HG03025 (cell line): Measurements from ENCODE around the gene SH3RF3.

Experiments
- ATAC-seq: cut with Tn5 transposase; IDR thresholded peaks from one replicate; pipeline ENCODE4 v1.9.1; 2021; ENCODE audit warnings: mild to moderate bottlenecking, moderate library complexity; ENCODE audit not compliant: unreplicated experiment, low FRiP score

The SH3RF3 gene

DNA sequence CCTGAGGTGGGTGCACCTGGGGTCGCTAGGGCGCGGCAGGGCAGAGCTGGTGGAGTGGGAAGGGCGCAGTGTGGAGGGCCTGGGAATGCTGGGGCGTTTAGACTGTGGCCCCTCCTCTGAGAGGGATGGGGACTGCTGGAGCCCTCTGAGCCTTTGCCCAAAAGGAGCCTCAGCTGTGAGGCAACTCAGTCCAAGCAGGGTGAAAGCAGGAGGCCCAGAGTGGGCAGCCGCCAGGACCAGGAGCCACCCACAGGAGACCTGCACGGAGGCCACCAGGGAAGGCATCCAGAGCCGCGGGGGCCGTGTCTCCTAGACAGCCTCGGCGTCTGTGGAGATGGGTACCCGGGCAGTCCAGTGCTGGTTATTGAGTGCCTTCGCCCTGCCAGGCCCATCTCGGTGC lies 369.9 kb downstream of the SH3RF3 start:
- no peak for ATAC-seq

DNA sequence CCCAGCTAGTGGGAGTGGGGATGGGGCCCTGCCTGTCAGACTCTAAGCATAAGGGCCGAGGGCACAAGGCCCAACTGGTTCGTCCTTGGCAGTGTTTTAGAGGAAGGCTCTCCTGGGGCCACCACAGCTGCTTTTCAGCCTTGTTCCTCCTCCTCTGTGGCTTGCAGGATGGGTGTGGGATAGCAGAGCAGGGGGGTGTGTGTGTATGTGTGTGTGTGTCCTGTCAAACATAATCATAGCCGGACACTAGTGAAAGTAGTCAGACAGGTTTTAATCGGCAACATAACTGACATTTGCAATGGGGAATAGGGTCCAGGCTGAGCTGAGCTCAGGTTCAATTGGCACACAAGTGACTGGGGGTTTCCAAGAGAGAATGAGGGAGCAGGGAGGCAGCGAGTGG lies 370.6 kb downstream of the SH3RF3 start:
- ATAC-seq = no peak

DNA sequence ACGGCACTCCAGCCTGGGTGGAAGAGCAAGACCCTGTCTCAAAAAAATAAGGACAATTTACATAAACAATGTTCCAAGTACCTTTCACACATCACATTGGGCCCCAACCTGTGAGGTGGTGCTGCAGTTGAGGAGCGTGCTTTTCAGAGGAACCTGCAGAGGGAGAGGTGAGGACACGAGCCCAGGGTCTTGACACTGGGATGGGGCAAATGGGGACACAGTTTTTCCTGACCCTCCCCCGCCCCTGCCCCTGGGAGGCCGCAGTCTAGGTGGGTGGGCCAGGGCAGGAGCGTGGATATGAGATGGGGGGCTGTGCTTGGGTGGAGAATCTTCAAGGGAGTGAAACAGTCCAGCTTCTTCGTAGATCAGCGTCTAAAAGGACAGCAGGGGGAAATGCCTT lies 371.9 kb downstream of the SH3RF3 start:
- ATAC-seq = no peak

DNA sequence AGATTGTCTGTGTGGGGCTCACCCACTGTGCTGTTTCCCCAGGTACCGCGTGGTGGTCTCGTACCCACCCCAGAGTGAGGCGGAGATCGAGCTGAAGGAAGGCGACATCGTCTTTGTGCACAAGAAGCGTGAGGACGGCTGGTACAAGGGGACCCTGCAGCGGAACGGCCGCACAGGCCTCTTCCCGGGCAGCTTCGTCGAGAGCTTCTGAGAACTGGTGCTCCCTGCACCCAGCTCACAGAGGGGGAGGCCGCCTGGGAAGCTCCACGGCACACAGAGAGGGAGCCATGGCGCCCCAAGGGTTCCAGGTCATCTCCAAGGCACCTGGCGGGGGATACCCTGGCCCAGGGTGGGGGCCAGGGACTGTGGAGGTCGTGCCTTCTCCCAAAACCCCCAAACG lies 372.5 kb downstream of the SH3RF3 start:
- ATAC-seq = no peak

DNA sequence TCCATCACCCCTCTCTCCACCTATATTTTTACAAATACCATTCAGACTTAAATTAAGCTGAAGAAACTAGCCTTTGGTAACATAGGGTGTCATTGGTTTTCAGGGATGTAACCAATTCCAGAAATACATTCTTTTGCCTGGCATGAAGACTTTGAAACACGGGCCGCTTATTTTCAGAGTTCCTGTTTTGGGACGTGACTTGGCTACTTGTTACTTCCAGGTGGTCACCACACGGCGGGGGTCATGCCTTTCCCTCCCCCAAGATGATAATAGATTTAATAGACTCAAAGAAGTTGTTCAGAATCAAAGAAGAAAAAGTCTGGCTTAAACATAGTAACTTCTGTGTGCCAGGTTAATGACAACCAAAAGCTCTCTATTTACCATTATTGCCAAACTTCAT lies 374.2 kb downstream of the SH3RF3 start:
- ATAC-seq = no peak

DNA sequence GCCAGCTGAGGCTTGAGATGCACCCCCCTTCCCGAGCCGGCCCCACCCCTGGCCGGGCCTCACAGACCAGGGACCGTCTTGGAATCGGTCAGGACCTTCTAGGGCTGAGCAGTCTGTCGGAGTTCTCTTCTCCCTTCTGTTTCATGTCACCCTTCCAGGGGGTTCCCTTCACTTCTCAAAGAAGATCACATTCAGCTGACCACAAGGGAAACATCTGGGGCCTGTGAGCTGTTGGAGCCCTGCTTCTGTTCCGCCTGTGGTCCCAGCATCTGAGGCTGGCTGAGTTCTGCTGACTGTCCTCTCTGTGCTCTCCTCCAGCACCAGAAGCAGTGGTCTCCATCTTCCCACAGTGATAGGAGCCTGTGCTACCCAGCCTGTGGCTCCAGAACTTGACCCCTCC lies 378.2 kb downstream of the SH3RF3 start:
- no peak for ATAC-seq

DNA sequence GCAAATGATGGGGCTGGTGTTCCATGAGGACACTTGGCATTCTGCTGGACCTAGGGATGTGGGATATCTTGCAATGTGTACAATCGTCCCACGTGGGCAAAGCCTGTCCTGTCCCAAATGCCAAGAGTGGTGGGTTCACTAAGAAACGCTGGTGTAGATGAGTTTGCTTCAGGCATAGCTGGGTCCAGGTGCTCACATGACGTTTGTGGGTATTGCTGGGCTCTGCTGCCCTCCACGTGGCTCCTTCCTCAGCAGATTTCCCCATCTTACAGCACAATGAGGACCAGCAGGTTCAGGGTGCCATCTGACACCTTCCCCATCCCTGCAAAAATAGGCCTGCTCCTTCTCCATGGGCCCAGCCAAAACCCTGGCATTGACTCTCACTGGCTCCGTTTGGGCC lies 378.8 kb downstream of the SH3RF3 start:
- ATAC-seq = no peak

DNA sequence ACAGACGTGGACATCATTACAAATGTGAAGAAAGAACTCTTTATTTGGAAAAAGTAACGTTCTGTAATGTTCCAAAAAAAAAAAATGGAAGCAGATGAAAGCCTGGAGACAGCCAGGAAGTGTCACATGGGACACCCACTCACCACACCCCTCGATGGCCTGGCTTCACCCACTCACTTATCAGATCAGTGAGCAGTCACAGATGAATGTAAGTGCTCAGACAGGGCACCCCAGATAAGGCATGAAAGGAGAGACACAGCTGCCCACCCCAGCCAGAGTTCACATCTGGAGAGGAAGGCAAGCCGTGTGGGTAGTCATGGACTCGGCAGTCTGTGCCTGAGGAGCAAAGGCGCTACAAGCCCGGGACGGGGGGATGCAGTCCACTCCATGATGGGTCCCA lies 379.6 kb downstream of the SH3RF3 start:
- ATAC-seq = no peak

DNA sequence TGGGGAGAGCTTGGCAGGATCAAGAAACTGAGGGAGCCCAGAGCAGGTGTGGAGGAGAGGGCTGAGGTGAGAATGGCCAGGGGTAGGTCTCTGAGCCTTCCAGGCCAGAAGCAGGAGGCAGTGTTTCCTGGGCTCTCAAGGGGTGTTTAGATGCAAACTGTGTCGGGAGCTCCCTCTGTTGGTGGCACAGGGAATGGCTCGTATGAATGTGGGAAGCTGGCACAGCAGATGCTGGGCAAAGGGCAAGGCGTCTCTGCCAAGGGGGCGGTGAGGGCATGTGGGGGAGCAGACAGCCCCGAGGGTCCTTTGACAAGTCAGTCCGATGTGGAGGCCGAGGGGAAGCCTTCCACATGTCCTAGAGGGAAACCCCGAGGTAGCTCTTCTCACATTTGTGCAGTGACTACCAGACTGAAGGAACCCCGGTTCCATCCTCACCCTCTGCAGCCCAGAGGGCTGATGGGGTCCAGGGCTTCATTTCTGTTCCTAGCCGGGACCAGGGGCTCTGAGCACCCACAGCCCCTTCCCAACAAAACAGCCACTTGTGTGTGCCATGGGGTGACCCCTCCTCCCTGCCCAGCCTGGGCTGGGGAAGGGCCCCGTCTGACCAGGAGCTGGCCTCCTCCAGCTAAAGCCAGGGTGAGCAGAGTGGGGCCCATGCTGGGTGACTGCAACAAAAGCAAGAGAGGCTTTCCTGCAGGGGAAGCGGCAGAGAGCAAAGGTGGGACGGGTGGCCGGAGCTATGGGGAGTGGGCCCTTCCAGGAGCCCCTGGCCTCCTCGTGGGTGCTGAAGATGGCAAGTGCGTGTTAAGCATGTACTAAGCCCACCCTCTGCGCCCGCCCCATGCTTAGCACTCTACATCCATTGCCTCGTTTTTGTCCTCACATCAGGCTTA lies 381.4 kb downstream of the SH3RF3 start:
- no peak for ATAC-seq

DNA sequence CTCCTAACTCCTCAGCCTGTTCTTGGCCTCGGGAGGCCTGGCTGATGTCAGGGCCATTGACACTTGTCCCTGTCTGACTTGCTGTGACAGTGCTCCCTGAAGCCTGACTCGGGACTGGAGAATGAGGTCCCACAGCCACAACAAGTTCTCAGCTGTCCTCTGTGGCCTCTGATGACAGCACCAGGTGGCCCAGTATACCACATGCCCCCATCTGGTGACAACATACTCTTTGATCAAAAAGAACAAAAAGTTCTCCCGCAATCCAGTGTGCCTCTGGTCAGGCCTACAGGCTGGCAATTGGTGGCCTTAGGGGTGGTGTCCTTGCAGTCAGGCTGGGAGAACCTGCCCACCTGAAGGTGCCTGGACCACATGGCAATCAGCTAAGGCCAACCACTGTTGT lies 382.2 kb downstream of the SH3RF3 start:
- ATAC-seq = no peak

DNA sequence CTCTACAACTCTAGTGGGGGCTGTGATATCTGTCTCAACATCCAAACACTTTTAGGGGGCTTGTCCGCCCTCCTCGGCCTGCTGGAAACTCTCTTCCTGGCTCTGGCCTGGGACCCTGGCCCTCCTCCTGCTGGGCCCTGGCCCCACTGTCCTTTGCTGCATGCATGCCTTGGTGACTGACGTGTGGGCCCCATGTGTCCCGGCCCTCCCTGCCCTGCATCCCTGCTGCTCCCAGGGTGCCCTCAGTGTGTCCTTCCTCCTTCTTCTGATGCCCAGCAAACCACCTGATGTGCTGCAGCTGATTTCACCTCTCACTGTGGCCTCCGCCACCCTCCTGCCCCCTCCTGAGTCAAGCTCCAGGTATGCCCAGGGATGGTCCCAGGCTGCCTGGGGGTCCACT lies 383.1 kb downstream of the SH3RF3 start:
- no peak for ATAC-seq

DNA sequence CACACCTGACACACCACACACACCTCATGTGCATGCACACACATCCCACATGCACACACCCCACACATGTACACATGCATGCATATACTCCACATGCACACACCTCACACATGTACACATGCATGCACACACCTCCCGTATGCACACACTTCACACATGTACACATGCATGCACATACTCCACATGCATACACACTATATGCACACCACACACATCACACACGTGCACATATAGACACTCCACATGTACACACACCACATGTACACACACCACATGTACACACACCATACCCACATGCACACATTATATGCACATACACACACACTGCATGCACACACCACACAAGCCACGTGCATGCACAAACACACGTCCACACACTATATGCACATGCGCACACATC lies 384.2 kb downstream of the SH3RF3 start:
- no peak for ATAC-seq

DNA sequence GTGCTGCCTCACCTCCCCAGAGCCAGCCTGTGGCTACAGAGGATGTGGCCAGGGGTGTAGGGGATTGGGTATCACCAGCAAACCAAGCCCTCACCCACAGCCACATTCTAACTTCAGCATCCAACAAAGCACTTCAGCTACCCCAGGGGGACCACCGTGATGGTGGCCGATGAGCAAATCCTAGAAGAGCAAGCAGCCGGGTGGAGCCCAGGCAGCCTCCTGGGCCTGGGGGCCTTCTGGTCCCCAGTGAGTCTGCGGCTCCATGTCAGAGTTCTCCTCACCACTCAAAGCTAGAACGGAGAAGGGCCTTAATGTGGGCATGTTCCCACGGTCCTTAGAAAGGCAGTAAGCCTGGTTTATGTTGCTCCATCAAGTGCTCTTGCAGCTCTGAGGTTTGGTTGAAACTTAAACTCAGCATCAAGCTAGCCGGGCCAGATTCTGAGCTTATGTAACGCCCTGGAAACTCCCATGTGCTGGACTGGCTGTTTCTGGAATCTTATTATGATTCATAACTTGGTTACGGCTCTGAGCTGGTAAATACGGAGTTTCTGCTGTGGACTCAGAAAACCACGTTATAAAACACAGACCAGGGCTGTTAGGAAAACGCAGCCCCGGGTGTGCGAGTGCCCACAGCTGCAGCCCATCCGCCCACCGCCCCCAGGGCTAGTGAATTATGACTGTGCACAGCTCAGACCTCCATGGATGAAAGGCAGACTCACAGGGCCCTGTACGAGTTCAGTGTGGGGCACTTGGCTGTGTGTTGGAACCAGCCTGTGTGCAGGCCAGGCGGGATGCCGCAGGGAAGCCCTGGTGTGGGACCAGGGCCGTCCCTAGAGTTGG lies 385.0 kb downstream of the SH3RF3 start:
- peak; percentile 50 for ATAC-seq

DNA sequence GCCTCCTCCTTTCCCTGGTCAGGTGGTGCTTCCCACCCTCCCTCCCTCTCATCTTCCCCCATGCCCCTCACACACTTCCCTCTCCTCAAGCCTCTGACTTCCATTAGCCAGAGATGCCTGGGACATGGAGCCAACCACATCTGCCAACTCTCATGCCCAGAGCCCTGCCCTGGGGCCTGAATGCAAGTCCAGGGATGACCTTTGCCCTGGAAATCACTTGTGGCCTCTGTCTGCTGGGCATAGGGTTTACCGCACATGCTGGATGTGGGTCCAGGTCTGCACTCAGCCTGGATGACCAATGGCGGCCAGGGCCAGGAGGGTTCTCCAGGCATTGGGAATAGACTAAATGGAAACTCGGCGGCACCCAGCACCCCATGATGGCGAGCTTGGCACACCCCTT lies 385.9 kb downstream of the SH3RF3 start:
- ATAC-seq = no peak

DNA sequence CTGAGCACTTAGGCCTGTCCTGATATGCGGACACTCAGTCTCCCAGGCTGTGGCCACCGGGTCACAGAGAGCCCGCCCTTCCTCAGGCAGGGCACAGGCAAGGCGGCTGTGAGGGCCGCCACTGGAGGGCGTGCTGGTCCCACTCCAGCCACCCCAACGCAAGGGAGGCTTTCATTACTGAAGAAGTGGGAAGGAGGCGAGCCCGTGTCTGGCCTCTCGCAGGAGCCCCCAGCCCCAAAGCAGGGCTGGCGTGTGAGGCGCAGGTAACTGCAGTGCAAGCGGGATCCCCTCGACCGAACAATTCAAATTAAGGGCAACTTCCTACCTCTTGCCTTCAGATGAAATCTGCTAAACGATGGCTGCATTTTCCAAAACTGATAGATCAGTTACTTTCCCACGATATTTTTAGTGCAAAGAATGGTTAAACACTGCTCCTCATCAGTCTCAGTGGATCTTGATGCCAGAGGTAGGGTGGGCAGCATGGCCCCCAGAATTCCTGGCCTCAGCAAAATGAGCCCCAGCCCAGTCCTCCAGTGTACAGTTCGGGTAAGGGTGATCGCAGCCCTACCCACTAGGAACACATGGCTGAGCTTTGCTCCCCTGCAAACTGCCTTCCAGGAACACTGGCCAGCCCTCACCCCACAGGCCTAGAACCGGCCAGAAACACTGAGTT lies 387.6 kb downstream of the SH3RF3 start:
- no peak for ATAC-seq

DNA sequence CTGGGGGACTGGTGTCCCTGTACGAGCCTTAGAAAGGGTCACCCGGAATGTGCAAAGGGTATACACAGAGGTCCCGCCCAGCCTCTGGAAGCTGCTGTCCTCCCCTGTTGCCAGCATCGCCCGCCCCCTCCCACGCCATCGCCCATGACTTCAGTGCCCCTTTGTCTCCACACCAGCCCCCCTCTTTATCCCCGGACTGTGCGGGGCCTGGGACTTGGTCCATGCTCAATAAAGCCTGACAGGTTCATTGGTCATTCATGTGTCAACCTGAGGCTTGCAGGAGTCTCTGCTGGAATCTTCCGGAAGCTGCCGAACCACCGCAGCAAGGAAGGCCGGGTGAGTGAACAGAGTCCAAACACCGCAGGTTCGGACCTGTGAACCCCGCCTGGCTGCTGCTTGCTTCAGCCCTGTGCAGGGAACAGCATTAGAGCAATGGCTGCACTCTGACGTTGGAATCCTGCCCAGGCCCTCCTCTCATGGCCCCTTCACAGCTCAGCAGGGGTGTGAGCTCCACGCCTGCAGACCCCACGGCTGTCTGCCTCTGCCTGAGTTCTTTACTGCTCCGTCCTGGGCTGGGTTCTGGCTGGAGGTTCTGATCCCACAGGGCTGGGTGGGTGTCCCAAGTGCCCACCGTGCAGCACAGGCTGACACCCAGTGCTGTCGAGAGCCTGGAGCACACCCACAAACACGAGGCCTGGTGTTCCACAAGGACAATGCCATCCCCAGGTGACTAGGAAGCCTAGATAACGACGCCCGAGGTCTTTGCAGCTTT lies 388.3 kb downstream of the SH3RF3 start:
- no peak for ATAC-seq

DNA sequence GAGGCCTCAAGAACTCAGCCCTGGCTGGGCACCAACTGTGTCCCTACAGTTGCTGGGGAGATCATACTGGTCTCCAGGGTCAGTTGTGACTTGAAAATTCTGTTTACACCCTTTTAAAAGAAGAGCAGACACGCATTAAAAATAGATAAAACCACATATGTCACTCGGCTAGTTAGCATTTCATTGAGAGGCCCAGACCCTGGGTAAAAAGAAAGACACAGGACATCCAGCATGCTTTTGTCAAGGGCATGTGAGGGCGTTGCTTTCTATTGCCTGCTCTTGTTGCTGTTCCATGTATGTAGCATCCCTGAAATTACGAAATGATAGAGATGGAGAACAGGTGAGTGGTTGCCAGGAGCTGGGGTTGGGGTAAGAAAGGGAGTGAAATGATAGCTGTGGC lies 390.5 kb downstream of the SH3RF3 start:
- no peak for ATAC-seq

DNA sequence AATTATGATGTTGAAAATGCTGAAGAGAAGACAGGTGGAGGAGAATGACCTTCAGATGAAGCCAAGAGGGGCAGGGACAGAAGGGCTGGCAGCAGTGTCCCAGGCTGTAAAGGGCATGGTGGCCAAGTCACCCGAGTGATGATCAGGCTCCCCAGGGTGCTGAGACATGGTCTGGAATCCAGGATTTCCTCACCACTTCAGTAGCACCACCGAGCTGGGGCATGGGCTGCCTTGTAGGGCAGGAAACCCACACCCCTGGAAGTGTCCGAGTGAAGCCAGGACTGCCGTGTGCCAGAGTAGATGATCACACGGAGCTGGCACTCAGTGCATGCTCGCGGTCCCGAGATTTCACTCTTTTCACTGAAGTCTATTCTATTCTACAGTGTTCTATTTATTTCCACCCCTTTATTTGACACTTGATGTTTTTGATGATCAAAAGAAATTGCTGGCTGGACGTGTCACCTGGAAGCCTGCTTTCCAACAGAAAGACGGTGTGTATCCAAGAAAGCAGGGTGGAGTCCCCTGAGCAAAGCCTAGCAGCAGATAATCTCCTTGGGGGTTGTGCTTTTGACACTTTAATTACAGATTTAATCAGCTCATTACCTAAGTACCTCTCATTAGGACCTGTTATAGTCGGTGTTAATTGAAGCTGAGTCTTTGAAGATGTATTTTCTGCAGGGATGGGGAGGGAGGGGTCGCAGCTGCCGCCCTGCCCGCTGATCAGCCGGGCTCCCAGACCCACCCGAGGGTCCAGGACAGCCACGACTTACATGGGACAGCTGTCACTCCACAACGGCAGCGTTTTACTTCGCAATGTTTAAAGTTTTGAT lies 392.4 kb downstream of the SH3RF3 start:
- ATAC-seq = no peak

DNA sequence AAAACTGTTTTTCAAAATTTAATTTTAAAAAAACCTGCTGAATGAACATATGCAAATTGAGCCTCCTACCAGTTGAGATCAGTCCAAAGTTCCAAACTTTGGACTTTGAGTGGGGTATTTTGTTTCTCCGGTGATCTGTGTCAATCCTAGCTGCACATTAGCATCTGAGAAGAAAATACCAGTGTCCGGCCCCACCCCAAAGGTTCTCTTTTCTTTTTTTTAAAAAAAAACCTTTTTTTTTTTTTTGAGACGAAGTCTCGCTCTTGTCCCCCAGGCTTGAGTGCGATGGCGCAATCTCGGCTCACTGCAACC lies 393.0 kb downstream of the SH3RF3 start:
- no peak for ATAC-seq

DNA sequence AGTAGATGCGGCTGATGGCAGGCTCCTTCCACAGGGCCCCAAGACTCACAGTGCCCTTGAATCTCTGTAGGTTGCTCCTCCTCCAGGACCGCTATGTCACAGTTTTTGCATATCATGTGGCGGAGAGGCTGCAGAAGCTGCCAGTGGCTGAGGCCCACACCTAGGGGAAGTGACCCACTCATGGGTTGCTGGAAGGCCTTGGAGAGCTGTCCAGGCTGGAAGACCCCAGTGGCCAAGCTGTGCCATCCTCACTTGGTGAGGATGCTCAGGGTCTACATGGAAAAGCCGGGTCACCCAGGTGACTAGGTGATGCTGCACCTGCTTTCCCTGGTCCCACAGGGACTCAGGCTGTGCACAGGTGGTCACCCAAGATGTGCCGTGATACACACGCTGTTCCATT lies 394.1 kb downstream of the SH3RF3 start:
- no peak for ATAC-seq
